Fibroblast of skin of abdomen (primary cell): ENCODE data around the gene MAGI2. TPM values are rescaled to one million over a fixed set of nuclear protein-coding genes. Genes with fewer than 3 reads are reported as not detected.

Experiments
- DNase-seq: peaks from one replicate; pipeline ENCODE4 v3.0.0-alpha.2; 2013
- polyA plus RNA-seq, 2 experiments: library from polyadenylated mRNA; unstranded; fragments of 120-200 nt; gene quantifications; one replicate each; pipeline ENCODE4 v1.2.1, GENCODE V29; 2013; ENCODE audit not compliant: insufficient read length in 2 of 2

The MAGI2 gene
- polyA plus RNA-seq (2013, experiment 1 of 2; ENCODE audit: insufficient read length): 2.3 TPM
- polyA plus RNA-seq (2013, experiment 2 of 2; ENCODE audit: insufficient read length): 2.2 TPM

GRCh38 chr7:79453558-79454360 is at the start of gene MAGI2:
TSS of gene MAGI2 (minus strand) at chr7:79453667. CDS start at chr7:79453320, 347 bp downstream.
- peak; percentile 81 for DNase-seq

- DNase-seq: no peak
Measured at GRCh38 chr7:79502151-79502550, 48.7 kb upstream of the MAGI2 start.

DNA sequence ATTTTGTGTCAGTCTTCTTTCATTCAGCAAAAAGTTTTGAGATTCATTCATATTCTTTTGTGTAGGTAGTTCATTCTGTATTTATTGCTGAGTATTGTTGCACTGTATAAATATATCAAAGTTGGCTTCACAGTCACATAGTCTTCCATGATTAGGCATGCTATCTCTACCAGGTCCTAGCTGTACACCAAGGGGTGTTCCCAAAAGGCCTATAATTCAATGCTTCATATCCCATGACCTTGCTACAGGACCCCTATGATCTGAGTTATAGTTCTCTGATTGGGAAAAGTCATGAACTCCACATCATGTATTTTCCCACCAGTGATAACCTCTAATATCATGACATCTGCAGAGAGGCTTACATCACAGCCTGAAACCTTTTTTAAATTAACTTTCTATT is 47.3 kb upstream of the MAGI2 start:
- DNase-seq: no peak

GRCh38 chr7:79497728-79498127 is 44.3 kb upstream of the MAGI2 start:
- DNase-seq: no peak

DNA sequence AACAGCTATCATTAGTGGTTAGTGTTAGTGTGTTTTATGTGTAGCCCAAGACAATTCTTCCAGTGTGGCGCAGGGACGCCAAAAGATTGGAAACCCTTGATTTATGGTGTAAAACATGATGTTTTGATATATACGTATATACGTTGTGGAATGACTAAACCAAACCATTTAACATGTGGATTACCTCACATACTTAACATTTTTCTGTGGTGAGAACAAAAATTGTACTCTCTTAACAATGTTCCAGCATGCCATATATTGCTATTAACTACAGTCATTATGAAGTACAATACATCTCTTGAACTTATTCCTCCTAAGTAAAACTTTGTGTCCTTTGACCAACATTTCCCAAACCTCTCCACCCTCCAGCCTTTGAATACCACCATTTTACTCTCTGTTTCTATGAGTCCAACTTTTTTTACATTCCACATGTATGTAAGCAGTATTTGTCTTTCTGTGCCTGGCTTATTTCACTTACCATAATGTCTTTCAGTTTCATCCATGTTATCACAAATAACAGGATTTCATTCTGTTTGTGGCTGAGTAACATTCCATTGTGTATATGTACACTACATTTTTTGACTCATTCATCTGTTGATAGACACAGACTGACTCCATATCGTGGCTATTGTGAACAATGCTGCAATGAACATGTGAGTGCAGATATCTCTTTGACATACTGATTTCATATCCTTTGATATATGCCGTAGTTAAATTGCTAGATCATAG is 42.2 kb upstream of the MAGI2 start:
- DNase-seq: peak; percentile 98

DNA sequence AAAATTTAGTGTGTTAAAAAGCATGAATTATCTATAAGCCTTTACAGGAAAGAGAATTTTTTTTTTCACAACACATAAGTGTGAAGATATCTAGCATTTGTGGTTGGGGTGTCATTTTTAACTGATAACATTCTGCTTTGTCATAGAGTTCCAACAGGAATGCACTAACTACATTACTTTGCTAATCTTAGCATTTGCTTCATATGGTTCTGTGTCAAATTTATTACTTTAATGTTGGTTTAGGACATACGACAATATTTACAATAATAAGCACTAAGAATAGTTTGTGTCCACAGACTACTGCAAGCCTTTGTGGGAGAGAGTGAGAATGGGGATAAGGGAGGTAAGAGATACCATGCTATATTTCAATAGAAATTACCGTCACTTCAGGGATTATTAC is 40.6 kb upstream of the MAGI2 start:
- DNase-seq: peak; percentile 28

DNA sequence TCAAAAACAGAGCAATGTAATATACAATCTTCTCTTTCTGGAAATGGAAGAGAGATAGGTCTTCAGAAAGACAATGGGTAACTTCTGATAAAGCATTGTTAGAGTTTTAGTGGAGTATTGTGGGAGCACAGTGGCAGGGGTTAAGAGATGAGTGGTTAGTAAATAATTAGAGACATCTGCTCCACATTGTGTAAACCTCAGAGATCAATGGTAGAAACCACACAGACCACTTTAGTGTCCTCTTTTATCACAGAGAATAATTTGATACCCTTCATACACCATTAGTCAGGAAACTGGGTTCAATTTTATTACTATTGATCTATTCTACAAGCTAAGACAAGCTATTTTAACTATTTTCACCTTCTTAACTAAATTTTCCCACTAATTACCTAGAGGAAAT is 35.9 kb upstream of the MAGI2 start:
- no peak for DNase-seq

DNA sequence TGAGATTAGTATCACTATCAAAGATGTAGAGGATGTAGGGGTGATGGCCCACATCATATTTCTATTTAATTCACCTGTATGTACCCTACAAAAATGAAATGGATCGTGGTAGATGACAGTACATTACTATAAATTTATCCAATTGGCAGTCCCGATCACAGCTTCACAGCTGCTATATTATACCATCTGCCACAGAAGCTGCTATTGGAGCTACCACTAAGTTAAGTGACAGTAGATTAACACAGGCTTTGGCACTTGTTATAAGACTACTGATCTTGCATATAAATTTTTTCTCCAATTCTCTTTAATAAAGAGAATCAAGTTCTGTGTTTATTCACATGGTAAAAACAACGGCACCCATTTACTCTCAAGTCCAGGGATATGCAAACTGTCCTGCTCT is 24.9 kb upstream of the MAGI2 start:
- DNase-seq: no peak

GRCh38 chr7:79475455-79475854 is 22.0 kb upstream of the MAGI2 start:
- DNase-seq: no peak

- DNase-seq: no peak
Measured at GRCh38 chr7:79471699-79472098, 18.2 kb upstream of the MAGI2 start.

- DNase-seq: no peak
Measured at GRCh38 chr7:79471283-79471682, 17.8 kb upstream of the MAGI2 start.

GRCh38 chr7:79465551-79465950 is 12.1 kb upstream of the MAGI2 start:
- DNase-seq: no peak

- DNase-seq: no peak
Measured at GRCh38 chr7:79464051-79464450, 10.6 kb upstream of the MAGI2 start.

DNA sequence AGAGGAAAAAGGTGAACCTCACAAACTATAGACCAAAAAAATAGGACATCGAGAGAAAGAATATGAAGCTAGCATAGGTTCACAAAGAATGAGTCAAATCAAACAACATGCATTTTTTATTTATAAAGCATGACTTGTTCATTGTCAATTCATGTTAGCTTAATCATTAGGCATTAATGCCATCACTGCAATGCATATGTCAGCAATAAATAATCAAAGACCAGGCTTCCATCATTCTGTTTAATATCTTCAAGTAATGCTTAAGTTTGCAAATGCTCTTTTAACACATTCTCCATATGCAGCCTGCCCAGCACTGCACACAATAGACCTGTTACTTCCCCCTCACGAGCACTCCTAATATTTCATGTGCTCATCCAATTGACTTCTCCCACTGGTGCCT is 8.9 kb upstream of the MAGI2 start:
- DNase-seq: no peak

DNA sequence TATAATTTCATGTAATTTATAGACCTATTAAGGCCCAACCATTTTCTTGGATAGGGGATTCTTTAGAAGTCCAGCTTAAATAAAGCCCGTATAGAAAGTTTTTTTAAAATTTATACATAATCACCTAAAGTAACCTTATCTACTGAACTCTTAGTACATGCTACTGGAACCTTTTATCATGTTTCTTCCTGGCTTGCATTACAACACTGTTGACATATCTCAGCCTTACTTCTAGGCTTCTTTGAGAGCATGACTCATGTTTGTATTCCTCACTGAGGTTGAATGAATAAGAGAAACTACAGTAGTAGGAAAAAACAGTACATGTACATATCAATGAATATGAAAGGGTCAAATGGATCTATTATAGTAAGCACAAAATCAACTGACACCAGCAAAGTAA is 8.2 kb upstream of the MAGI2 start:
- peak; percentile 64 for DNase-seq

- no peak for DNase-seq
Measured at GRCh38 chr7:79459381-79459780, 5.9 kb upstream of the MAGI2 start.

DNA sequence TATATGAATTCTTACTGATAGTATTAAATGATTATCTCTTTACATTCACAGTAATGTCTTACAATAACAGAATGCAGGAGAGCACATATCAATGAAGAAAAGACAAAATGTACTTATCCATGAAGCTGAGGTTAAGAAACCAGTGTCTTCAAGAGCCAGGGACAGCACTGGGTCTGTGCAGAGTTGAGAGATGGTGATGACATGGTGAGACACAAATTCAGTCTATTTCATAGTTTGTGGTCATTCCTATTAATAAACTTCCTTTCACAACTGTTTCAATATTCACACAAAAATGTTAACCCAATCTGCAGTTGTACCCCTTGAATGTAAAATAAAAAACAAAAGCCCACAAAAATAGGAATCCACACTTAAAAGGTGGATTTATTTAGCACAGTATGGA is 5.3 kb upstream of the MAGI2 start:
- DNase-seq: no peak

GRCh38 chr7:79455173-79455790 is 1.8 kb upstream of the MAGI2 start:
- DNase-seq: no peak

GRCh38 chr7:79454361-79454960 is 994 bp upstream of the MAGI2 start:
- DNase-seq: peak; percentile 47

DNA sequence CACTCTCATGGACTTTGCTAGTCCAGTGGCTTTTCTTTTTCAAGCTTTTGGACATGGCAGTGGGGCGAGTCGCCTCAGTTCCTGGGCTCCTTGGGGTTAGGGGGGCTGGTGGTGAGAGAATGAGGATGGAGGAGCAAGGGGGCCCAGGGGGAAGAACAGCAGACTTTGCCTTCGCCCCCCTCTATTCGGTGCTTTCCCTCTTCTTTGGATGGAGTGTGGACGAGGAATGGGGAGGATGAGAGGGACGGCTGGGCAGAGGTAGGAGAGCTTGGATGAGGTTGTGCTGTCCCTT is 255 bp downstream of the MAGI2 start:
- DNase-seq: no peak

- DNase-seq: no peak
Measured at GRCh38 chr7:79452495-79453265, 787 bp downstream of the MAGI2 start.

GRCh38 chr7:79452032-79452494 is 1.4 kb downstream of the MAGI2 start:
- peak; percentile 78 for DNase-seq
